Measurements from ENCODE around the gene TMOD4. TPM values are rescaled to one million over a fixed set of nuclear protein-coding genes. Genes with fewer than 3 reads are reported as not detected.

Gene TMOD4
- total and polyA plus RNA-seq, 10 of the 15 experiments (the other 5 are each of a cell fraction or from before 2014, with no cell fraction given): 0.30 to 1.2 (median 0.50) TPM; not detected in 1

DNA sequence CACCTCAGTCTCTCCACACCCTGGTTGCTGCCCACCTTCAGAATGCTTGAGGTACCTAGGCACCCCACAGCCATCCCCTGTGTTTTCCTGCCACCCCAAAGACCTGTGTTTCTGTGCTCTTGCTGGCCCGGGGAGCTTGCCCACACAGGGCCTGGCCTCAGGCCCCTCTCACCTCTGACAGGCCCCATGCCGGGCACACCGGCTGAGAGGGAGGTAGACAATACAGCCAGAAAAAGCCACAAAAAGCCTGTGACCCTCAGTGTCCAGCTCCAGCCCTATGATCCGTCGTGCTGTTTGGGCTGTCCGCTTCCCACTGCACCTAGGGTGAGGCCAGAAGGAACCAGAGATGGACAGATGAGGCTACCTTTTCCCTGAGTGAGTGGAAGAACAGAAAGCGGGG, 40.8 kb downstream of the TMOD4 start:
- H2AFZ ChIP-seq (ENCODE audit: control insufficient read depth, low read depth, low read length): no peak overlapping the region
- no peak for TF ChIP-seq BHLHE40 (IDR thresholded peaks at IDR 0.05; ENCODE audit: borderline replicate concordance in 1 of 2, low read depth in 2 of 2, low read length in 1 of 2)
- TF ChIP-seq SREBF1 (IDR thresholded peaks at IDR 0.05; ENCODE audit: low read length): no peak
- TF ChIP-seq, protein P1, sequence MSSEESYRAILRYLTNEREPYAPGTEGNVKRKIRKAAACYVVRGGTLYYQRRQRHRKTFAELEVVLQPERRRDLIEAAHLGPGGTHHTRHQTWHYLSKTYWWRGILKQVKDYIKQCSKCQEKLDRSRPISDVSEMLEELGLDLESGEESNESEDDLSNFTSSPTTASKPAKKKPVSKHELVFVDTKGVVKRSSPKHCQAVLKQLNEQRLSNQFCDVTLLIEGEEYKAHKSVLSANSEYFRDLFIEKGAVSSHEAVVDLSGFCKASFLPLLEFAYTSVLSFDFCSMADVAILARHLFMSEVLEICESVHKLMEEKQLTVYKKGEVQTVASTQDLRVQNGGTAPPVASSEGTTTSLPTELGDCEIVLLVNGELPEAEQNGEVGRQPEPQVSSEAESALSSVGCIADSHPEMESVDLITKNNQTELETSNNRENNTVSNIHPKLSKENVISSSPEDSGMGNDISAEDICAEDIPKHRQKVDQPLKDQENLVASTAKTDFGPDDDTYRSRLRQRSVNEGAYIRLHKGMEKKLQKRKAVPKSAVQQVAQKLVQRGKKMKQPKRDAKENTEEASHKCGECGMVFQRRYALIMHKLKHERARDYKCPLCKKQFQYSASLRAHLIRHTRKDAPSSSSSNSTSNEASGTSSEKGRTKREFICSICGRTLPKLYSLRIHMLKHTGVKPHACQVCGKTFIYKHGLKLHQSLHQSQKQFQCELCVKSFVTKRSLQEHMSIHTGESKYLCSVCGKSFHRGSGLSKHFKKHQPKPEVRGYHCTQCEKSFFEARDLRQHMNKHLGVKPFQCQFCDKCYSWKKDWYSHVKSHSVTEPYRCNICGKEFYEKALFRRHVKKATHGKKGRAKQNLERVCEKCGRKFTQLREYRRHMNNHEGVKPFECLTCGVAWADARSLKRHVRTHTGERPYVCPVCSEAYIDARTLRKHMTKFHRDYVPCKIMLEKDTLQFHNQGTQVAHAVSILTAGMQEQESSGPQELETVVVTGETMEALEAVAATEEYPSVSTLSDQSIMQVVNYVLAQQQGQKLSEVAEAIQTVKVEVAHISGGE (CRISPR knock-in tag; IDR thresholded peaks at IDR 0.05): no peak
- TF ChIP-seq DPF2 (IDR thresholded peaks at IDR 0.05): no peak
- TF ChIP-seq ZNF24 (IDR thresholded peaks at IDR 0.05): no peak
- TF ChIP-seq HDAC2 (IDR thresholded peaks at IDR 0.05): no peak
- TF ChIP-seq CHD1 (IDR thresholded peaks at IDR 0.05; ENCODE audit: low read depth, low read length): no peak
- no peak for TF ChIP-seq ZBED1 (IDR thresholded peaks at IDR 0.05; ENCODE audit: borderline replicate concordance)
- TF ChIP-seq USF2 (IDR thresholded peaks at IDR 0.05; ENCODE audit: borderline replicate concordance, low read depth, low read length): no peak
- TF ChIP-seq, protein P2, sequence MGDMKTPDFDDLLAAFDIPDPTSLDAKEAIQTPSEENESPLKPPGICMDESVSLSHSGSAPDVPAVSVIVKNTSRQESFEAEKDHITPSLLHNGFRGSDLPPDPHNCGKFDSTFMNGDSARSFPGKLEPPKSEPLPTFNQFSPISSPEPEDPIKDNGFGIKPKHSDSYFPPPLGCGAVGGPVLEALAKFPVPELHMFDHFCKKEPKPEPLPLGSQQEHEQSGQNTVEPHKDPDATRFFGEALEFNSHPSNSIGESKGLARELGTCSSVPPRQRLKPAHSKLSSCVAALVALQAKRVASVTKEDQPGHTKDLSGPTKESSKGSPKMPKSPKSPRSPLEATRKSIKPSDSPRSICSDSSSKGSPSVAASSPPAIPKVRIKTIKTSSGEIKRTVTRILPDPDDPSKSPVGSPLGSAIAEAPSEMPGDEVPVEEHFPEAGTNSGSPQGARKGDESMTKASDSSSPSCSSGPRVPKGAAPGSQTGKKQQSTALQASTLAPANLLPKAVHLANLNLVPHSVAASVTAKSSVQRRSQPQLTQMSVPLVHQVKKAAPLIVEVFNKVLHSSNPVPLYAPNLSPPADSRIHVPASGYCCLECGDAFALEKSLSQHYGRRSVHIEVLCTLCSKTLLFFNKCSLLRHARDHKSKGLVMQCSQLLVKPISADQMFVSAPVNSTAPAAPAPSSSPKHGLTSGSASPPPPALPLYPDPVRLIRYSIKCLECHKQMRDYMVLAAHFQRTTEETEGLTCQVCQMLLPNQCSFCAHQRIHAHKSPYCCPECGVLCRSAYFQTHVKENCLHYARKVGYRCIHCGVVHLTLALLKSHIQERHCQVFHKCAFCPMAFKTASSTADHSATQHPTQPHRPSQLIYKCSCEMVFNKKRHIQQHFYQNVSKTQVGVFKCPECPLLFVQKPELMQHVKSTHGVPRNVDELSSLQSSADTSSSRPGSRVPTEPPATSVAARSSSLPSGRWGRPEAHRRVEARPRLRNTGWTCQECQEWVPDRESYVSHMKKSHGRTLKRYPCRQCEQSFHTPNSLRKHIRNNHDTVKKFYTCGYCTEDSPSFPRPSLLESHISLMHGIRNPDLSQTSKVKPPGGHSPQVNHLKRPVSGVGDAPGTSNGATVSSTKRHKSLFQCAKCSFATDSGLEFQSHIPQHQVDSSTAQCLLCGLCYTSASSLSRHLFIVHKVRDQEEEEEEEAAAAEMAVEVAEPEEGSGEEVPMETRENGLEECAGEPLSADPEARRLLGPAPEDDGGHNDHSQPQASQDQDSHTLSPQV (IDR thresholded peaks at IDR 0.05): no peak
- no peak for TF ChIP-seq MTA2 (IDR thresholded peaks at IDR 0.05; ENCODE audit: low read depth)
- TF ChIP-seq MXI1 (IDR thresholded peaks at IDR 0.05; ENCODE audit: low read depth, low read length): no peak
- TF ChIP-seq EGR1 (IDR thresholded peaks at IDR 0.05; ENCODE audit: borderline replicate concordance in 1 of 2, low read depth in 2 of 2, low read length in 2 of 2): no peak
- TF ChIP-seq MLLT1 (IDR thresholded peaks at IDR 0.05): no peak
- TF ChIP-seq EED (IDR thresholded peaks at IDR 0.05; ENCODE audit: low read depth): no peak
- no peak for TF ChIP-seq GATAD2B (conservative IDR thresholded peaks at IDR 0.05; ENCODE audit: low read depth)
- no peak for FAIRE-seq
- H3K9me3 ChIP-seq (replicated peaks; ENCODE audit: control insufficient read depth, insufficient read depth, low read length): no peaks in the 10 kb centered on the region
- H3K79me2 ChIP-seq (ENCODE audit: control insufficient read depth, insufficient read depth, low read length): no peaks in the 10 kb centered on the region
- H4K20me1 ChIP-seq (ENCODE audit: control insufficient read depth, insufficient read depth): no peaks in the 10 kb centered on the region
- no peaks in the 10 kb centered on the region for H3K27me3 ChIP-seq (replicated peaks in 1 of 2; ENCODE audit: control insufficient read depth in 2 of 2, insufficient read depth in 2 of 2, low read length in 1 of 2)
- peaks cover 8% of the 10 kb centered on the region; the same call in 1 of the 2 replicates for H3K4me1 ChIP-seq (ENCODE audit: control insufficient read depth, insufficient read depth, low read length)
- no TSS peak for BruUV-seq (replicated peaks)
- 75% methylated on average over 7 of the region's 7 CpGs for WGBS (ENCODE audit: insufficient coverage, insufficient replicate concordance, low lambda C conversion rate, missing lambda C conversion rate)
- H3K4me3 ChIP-seq: no peak overlapping the region
- CTCF ChIA-PET: interaction anchor here (1.5 to 2.6 kb wide), 3 partner anchors 20 to 35 kb away, joined by 4 to 15 read pairs (median 7); no protein-coding TSS in a partner anchor
- POLR2A ChIA-PET: no interaction called here
- RAD21 ChIA-PET (ENCODE audit: unreplicated experiment): interaction anchor here (1.1 kb wide), 1 partner anchor 32 kb away, joined by 3 read pairs; no protein-coding TSS in a partner anchor
- SMC1A ChIA-PET (ENCODE audit: uncharacterized antibody, unreplicated experiment): interaction anchor here (0.7 to 1.1 kb wide), 2 partner anchors 9 to 20 kb away, joined by 3 read pairs; no protein-coding TSS in a partner anchor
- no peak for ATAC-seq
- intact Hi-C loops (cut with micrococcal nuclease; ENCODE audit: unreplicated experiment): no loop called here
- no peak overlapping the region for H3K4me2 ChIP-seq (ENCODE audit: control insufficient read depth, insufficient read depth)
- no peaks in the 10 kb centered on the region for H3K36me3 ChIP-seq (ENCODE audit: control insufficient read depth in 2 of 2, insufficient read depth in 2 of 2, low read length in 1 of 2)
- no peak overlapping the region for H3K9ac ChIP-seq (ENCODE audit: control insufficient read depth, insufficient read depth, low read length)
- no peak overlapping the region for H3K27ac ChIP-seq (ENCODE audit: control insufficient read depth, insufficient read depth)
- no peak for DNase-seq (ENCODE audit: low read depth, low spot score)
- in situ Hi-C loops (cut with MboI): no loop called here

Data from GM12878 (cell line).